IPS-18c (cell line): ENCODE data around the gene DIP2C.

Experiments
- H3K4me3 ChIP-seq: 2 replicates; pipeline ENCODE4 v1.7.0; 2013; ENCODE audit warnings: low read depth, mild to moderate bottlenecking, low read length, moderate library complexity; ENCODE audit not compliant: insufficient read depth
- H3K9me3 ChIP-seq: one replicate; pipeline ENCODE4 v1.6.1; 2013; ENCODE audit warnings: mild to moderate bottlenecking, low read length, moderate library complexity; ENCODE audit not compliant: control insufficient read depth, insufficient read depth

Gene DIP2C

DNA sequence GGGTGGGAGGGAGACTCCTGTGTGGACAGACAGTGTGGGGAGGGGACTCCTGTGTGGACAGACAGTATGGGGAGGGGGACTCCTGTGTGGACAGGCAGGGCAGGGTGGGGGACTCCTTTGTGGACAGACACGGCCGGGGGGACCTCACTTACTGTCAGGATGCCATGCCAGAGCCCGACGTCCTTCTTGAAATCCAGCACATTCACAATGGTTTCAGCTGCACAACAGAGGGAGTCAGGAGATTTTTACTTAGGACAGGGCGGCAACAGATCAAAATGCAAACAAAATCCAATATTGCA, 301.9 kb downstream of the DIP2C start:
- no peak overlapping the region for H3K4me3 ChIP-seq
- peaks cover 3% of the 10 kb centered on the region for H3K9me3 ChIP-seq

GRCh38 chr10:386771-387592, 302.5 kb downstream of the DIP2C start:
- no peak overlapping the region for H3K4me3 ChIP-seq
- peaks cover 3% of the 10 kb centered on the region for H3K9me3 ChIP-seq

DNA sequence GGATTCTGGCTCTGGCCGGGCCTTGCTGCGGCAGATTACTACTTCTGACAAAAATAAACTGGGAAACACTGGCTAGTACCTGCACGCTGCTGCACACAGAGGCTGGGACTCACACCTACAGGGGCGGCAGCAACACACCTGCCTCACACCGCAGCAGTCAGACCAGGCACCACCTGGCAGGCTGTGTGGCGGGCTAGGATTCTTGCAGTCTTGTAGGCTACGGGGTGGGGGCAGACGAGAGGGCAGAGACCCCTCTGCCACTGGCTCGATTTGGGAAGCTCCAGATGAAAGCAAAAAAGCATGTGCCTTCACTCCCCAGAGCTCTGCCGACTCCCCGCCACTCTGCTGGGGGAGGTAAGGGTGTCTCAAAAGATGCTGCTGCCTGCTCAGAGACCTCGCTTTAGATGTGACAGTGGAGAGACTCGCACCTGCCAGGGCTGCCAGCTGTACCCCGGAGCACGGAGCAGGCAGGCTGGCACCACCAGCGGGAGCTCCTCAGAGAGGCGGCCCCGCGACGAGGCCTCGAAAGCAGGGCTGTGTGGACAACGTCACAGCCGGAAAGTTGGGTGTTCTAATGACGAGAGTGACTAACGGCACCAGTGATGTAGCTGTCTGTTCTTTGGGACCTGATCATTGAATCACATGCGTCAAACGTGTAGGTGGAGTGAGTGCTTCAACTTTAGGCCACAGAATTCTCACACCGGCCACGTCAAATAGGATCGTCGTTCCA, 303.7 kb downstream of the DIP2C start:
- peaks cover 3% of the 10 kb centered on the region for H3K9me3 ChIP-seq
- no peak overlapping the region for H3K4me3 ChIP-seq

DNA sequence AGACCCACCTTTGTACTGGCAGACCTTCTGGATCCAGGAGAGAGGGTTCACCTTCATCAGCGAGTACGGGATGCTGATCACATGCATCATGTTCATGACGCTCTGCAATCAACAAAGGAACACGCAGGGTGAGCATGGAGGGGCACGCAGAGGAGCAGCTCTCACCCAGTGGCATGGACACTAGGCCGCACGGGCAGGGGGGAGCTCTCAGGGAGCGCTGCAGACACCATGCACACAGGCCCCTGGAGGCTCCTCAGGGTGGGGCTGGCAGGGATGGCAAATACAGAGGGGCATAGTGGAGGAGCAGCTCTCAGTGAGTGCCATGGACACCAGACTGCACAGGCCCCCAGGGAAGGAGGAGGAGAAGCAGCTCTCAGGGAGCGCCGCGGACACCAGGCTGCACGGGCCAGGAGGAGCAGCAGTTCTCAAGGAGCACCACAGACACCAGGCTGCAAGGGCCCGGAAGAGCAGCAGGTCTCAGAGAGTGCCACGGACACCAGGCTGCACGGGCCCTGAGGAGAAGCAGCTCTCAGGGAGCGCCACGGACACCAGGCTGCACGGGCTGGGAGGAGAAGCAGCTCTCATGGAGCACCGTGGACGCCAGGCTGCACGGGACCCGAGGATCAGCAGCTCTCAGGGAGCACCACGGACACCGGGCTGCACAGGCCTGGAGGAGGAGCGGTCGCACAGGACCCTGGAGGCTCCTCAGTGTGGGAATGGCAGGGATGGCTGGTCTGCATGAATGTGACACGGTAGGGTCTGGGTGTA, 304.7 kb downstream of the DIP2C start:
- H3K9me3 ChIP-seq = peaks cover 3% of the 10 kb centered on the region
- no peak overlapping the region for H3K4me3 ChIP-seq

- H3K9me3 ChIP-seq = no peaks in the 10 kb centered on the region
- no peak overlapping the region for H3K4me3 ChIP-seq
Observed at GRCh38 chr10:383519-383918, 305.9 kb downstream of the DIP2C start.

GRCh38 chr10:381805-382204, 307.7 kb downstream of the DIP2C start:
- Histone ChIP-seq H3K4me3 (no peak overlapping the region), H3K9me3 (no peaks in the 10 kb centered on the region)

DNA sequence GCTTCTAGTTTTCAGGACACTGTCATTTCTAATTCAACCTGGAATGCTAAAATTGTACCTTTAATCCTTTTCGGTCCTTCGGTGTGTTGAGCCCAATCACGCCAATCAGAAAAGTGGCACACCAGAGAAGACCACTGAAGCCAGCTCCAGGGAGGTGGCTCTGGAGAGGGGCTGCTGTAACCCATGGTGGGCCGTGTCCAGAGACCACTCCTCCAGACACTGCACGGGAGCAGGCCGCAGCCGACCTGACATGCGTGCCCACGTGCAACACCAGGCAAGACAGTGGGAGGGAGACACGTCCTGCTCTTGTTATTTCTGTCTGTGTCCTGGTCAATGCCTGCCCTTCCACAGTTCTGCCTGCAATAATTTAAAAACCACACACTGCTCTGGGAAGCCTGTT, 308.1 kb downstream of the DIP2C start:
- Histone ChIP-seq H3K4me3 (no peak overlapping the region), H3K9me3 (no peaks in the 10 kb centered on the region)

- Histone ChIP-seq H3K4me3 (no peak overlapping the region), H3K9me3 (no peaks in the 10 kb centered on the region)
Observed at GRCh38 chr10:380313-380940, 309.0 kb downstream of the DIP2C start.

GRCh38 chr10:378930-379704, 310.4 kb downstream of the DIP2C start:
- H3K4me3 ChIP-seq = no peak overlapping the region
- no peaks in the 10 kb centered on the region for H3K9me3 ChIP-seq

GRCh38 chr10:378230-378929, 311.1 kb downstream of the DIP2C start:
- no peak overlapping the region for H3K4me3 ChIP-seq
- H3K9me3 ChIP-seq = no peaks in the 10 kb centered on the region

DNA sequence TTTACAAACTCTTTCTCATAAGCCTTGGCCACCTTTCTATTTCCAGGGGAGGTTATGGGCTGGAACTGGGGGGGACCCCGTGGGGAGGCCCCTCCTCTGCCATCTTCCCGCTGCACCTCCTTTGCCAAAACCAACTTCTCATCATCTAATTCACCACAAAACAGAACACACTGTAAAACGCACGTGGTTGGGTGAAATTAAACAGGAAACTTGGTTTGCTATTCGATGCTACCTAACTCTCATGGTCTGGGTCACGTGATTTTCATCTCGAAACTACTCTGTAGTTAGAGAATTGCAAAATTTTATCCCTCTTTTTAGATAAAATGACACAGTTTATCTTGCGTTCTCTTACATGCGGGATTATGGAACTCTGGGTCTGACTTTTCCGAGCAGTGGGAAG, 312.2 kb downstream of the DIP2C start:
- Histone ChIP-seq H3K9me3 (no peaks in the 10 kb centered on the region), H3K4me3 (no peak overlapping the region)

GRCh38 chr10:375815-376505, 313.5 kb downstream of the DIP2C start:
- H3K4me3 ChIP-seq = no peak overlapping the region
- H3K9me3 ChIP-seq = no peaks in the 10 kb centered on the region

GRCh38 chr10:374354-374753, 315.1 kb downstream of the DIP2C start:
- Histone ChIP-seq H3K4me3 (no peak overlapping the region), H3K9me3 (no peaks in the 10 kb centered on the region)

- Histone ChIP-seq H3K4me3 (no peak overlapping the region), H3K9me3 (no peaks in the 10 kb centered on the region)
Observed at GRCh38 chr10:373526-374309, 315.8 kb downstream of the DIP2C start.

- Histone ChIP-seq H3K4me3 (no peak overlapping the region), H3K9me3 (no peaks in the 10 kb centered on the region)
Observed at GRCh38 chr10:373015-373414, 316.5 kb downstream of the DIP2C start.
